ENCODE results near the gene DIAPH3.

- TF ChIP-seq, protein P1, sequence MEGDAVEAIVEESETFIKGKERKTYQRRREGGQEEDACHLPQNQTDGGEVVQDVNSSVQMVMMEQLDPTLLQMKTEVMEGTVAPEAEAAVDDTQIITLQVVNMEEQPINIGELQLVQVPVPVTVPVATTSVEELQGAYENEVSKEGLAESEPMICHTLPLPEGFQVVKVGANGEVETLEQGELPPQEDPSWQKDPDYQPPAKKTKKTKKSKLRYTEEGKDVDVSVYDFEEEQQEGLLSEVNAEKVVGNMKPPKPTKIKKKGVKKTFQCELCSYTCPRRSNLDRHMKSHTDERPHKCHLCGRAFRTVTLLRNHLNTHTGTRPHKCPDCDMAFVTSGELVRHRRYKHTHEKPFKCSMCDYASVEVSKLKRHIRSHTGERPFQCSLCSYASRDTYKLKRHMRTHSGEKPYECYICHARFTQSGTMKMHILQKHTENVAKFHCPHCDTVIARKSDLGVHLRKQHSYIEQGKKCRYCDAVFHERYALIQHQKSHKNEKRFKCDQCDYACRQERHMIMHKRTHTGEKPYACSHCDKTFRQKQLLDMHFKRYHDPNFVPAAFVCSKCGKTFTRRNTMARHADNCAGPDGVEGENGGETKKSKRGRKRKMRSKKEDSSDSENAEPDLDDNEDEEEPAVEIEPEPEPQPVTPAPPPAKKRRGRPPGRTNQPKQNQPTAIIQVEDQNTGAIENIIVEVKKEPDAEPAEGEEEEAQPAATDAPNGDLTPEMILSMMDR (IDR thresholded peaks at IDR 0.05): no peak
- TF ChIP-seq POLR2AphosphoS5 (IDR thresholded peaks at IDR 0.05): no peak
Measured at GRCh38 chr13:60112771-60113170, 51.0 kb downstream of the DIAPH3 start.

Data from breast epithelium (tissue), 3 donors.